ENCODE measurements around the gene TOM1L2. TPM values are rescaled to one million over a fixed set of nuclear protein-coding genes. Genes with fewer than 3 reads are reported as not detected.
A peak's percentile ranks its signal among the peaks of the same experiment; 100 is the strongest.

Gene TOM1L2
- total and polyA plus RNA-seq, 2 experiments from 2014 or later, result 25.5 to 31.0 TPM

GRCh38 chr17:17993852-17994251, 21.7 kb upstream of the TOM1L2 start:
- Histone ChIP-seq H2AFZ (no peak overlapping the region), H3K36me3 (ENCODE audit: low read depth) (no peaks in the 10 kb centered on the region), H3K27me3 (replicated peaks; ENCODE audit: insufficient read depth) (no peaks in the 10 kb centered on the region), H3K9me2 (ENCODE audit: insufficient read depth) (no peaks in the 10 kb centered on the region), H3K4me1 (ENCODE audit: insufficient read depth) (peaks cover 18% of the 10 kb centered on the region), H3K79me2 (ENCODE audit: insufficient read depth) (no peaks in the 10 kb centered on the region), H4K20me1 (ENCODE audit: insufficient read depth) (no peaks in the 10 kb centered on the region), H3K9me3 (ENCODE audit: low read depth) (no peaks in the 10 kb centered on the region), H3K27ac (no peak overlapping the region), H3K4me2 (ENCODE audit: unreplicated experiment) (no peak overlapping the region), H3K9ac (no peak overlapping the region), H3F3A (ENCODE audit: insufficient read depth) (peaks cover 10% of the 10 kb centered on the region; the same call in 1 of the 2 replicates), H3K4me3 (no peak overlapping the region)
- WGBS, 2 experiments (ENCODE audit: low coverage in 1 of 2, low lambda C conversion rate in 2 of 2, missing lambda C conversion rate in 2 of 2), result 93 to 94% methylated on average over 12 of the region's 12 CpGs
- in situ Hi-C loops (cut with MboI), result no loop called here
- TF ChIP-seq EZH2phosphoT487 (IDR thresholded peaks at IDR 0.05; ENCODE audit: insufficient read depth, low read depth), result no peak
- no peak for TF ChIP-seq EZH2 (IDR thresholded peaks at IDR 0.05; ENCODE audit: insufficient read depth, poor library complexity, severe bottlenecking)
- no peak for DNase-seq

GRCh38 chr17:17993366-17993765, 21.2 kb upstream of the TOM1L2 start:
- no peaks in the 10 kb centered on the region for H3K36me3 ChIP-seq (ENCODE audit: low read depth)

DNA sequence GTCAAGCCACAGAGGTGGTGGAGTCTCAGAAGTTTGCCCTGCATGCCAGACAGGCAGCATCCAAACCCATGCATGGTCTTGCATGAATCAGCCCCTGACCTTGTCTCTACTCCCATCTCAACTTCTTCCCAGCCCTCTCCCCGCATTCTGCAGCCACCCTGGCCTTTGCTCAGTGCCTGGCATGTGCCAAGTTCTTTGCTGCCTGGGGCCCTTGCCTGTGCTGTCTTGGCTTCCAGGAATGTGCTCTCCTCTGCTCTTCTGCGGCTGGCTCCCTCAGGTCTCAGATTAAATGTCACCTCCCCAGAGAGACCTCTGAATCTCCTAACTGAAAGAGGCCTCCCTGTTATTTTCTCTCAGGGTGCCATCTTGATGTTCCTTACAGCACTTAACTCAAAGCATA, 18.1 kb upstream of the TOM1L2 start:
- H3K36me3 ChIP-seq (ENCODE audit: low read depth), result no peaks in the 10 kb centered on the region
- H3K27me3 ChIP-seq (replicated peaks; ENCODE audit: insufficient read depth), result no peaks in the 10 kb centered on the region
- H2AFZ ChIP-seq, result no peak overlapping the region
- WGBS, 2 experiments (ENCODE audit: low coverage in 1 of 2, low lambda C conversion rate in 2 of 2, missing lambda C conversion rate in 2 of 2), result 85 to 88% methylated on average over 2 of the region's 2 CpGs
- H3K79me2 ChIP-seq (ENCODE audit: insufficient read depth), result no peaks in the 10 kb centered on the region
- H3K4me1 ChIP-seq (ENCODE audit: insufficient read depth), result peaks cover 18% of the 10 kb centered on the region
- H3K9ac ChIP-seq, result peak overlapping the region; percentile 51
- TF ChIP-seq EZH2phosphoT487 (IDR thresholded peaks at IDR 0.05; ENCODE audit: insufficient read depth, low read depth), result no peak
- TF ChIP-seq EZH2 (IDR thresholded peaks at IDR 0.05; ENCODE audit: insufficient read depth, poor library complexity, severe bottlenecking), result no peak
- H3K9me2 ChIP-seq (ENCODE audit: insufficient read depth), result no peaks in the 10 kb centered on the region
- H3K27ac ChIP-seq, result peak overlapping the region; percentile 86
- in situ Hi-C loops (cut with MboI), result no loop called here
- peaks cover 10% of the 10 kb centered on the region; the same call in 1 of the 2 replicates for H3F3A ChIP-seq (ENCODE audit: insufficient read depth)
- H3K4me2 ChIP-seq (ENCODE audit: unreplicated experiment), result no peak overlapping the region
- H3K4me3 ChIP-seq, result no peak overlapping the region
- no peaks in the 10 kb centered on the region for H3K9me3 ChIP-seq (ENCODE audit: low read depth)
- peak; percentile 33 for DNase-seq
- H4K20me1 ChIP-seq (ENCODE audit: insufficient read depth), result no peaks in the 10 kb centered on the region

More at GRCh38 chr17:17993366-17993765, 21.2 kb upstream of the TOM1L2 start:
- H3K9me2 ChIP-seq (ENCODE audit: insufficient read depth), result no peaks in the 10 kb centered on the region
- no peak overlapping the region for H3K4me2 ChIP-seq (ENCODE audit: unreplicated experiment)
- no peaks in the 10 kb centered on the region for H3K9me3 ChIP-seq (ENCODE audit: low read depth)
- no peaks in the 10 kb centered on the region for H4K20me1 ChIP-seq (ENCODE audit: insufficient read depth)
- peak; percentile 52 for DNase-seq
- in situ Hi-C loops (cut with MboI), result no loop called here
- H3K4me1 ChIP-seq (ENCODE audit: insufficient read depth), result peaks cover 18% of the 10 kb centered on the region
- no peaks in the 10 kb centered on the region for H3K79me2 ChIP-seq (ENCODE audit: insufficient read depth)
- 0 out of 2 replicates have a peak overlapping the region, but pooled peaks have one; percentile 6 for H3K9ac ChIP-seq
- no peak overlapping the region for H2AFZ ChIP-seq
- H3K4me3 ChIP-seq, result no peak overlapping the region
- no peaks in the 10 kb centered on the region for H3K27me3 ChIP-seq (replicated peaks; ENCODE audit: insufficient read depth)
- TF ChIP-seq EZH2phosphoT487 (IDR thresholded peaks at IDR 0.05; ENCODE audit: insufficient read depth, low read depth) (no peak), EZH2 (IDR thresholded peaks at IDR 0.05; ENCODE audit: insufficient read depth, poor library complexity, severe bottlenecking) (no peak)
- H3F3A ChIP-seq (ENCODE audit: insufficient read depth), result peaks cover 10% of the 10 kb centered on the region; the same call in 1 of the 2 replicates
- H3K27ac ChIP-seq, result no peak overlapping the region
- 98 to 100% methylated on average over 2 of the region's 2 CpGs for WGBS, 2 experiments (ENCODE audit: low coverage in 1 of 2, low lambda C conversion rate in 2 of 2, missing lambda C conversion rate in 2 of 2)

GRCh38 chr17:17989618-17990017, 17.4 kb upstream of the TOM1L2 start:
- Histone ChIP-seq H4K20me1 (ENCODE audit: insufficient read depth) (no peaks in the 10 kb centered on the region), H3K27ac (no peak overlapping the region), H3K9me2 (ENCODE audit: insufficient read depth) (no peaks in the 10 kb centered on the region), H3K4me2 (ENCODE audit: unreplicated experiment) (no peak overlapping the region), H2AFZ (no peak overlapping the region), H3K9me3 (ENCODE audit: low read depth) (no peaks in the 10 kb centered on the region), H3K9ac (no peak overlapping the region), H3K27me3 (replicated peaks; ENCODE audit: insufficient read depth) (no peaks in the 10 kb centered on the region), H3K79me2 (ENCODE audit: insufficient read depth) (no peaks in the 10 kb centered on the region), H3K36me3 (ENCODE audit: low read depth) (no peaks in the 10 kb centered on the region), H3F3A (ENCODE audit: insufficient read depth) (peaks cover 10% of the 10 kb centered on the region; the same call in 1 of the 2 replicates), H3K4me1 (ENCODE audit: insufficient read depth) (peaks cover 18% of the 10 kb centered on the region), H3K4me3 (no peak overlapping the region)
- DNase-seq, result no peak
- in situ Hi-C loops (cut with MboI), result no loop called here
- 94 to 97% methylated on average over 10 of the region's 10 CpGs for WGBS, 2 experiments (ENCODE audit: low coverage in 1 of 2, low lambda C conversion rate in 2 of 2, missing lambda C conversion rate in 2 of 2)
- TF ChIP-seq EZH2 (IDR thresholded peaks at IDR 0.05; ENCODE audit: insufficient read depth, poor library complexity, severe bottlenecking), result no peak

DNA sequence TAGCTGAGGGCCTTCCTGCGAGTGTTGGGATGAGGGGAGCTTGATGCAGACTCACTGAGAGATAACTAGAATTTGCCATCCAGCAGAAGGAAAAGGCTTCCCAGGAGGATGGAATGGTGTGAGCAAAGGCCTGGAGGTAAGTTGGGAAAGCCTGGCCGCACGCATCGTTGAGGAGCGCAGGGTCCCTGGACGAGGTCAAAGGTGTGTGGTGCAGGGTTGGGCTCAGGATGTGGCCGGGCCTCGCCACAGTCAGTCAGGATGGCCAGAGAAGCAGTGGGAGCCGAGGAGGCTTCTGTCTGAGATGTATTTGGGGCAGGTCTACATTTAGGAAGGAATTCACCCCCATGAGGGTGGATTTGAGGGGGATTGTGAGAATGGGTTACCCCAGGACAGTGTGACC, 16.9 kb upstream of the TOM1L2 start:
- no peaks in the 10 kb centered on the region for H3K79me2 ChIP-seq (ENCODE audit: insufficient read depth)
- no peaks in the 10 kb centered on the region for H3K9me3 ChIP-seq (ENCODE audit: low read depth)
- no peaks in the 10 kb centered on the region for H3K27me3 ChIP-seq (replicated peaks; ENCODE audit: insufficient read depth)
- H3K4me2 ChIP-seq (ENCODE audit: unreplicated experiment), result no peak overlapping the region
- H3K4me3 ChIP-seq, result no peak overlapping the region
- H3K9ac ChIP-seq, result no peak overlapping the region
- no peaks in the 10 kb centered on the region for H3K36me3 ChIP-seq (ENCODE audit: low read depth)
- H3F3A ChIP-seq (ENCODE audit: insufficient read depth), result peaks cover 10% of the 10 kb centered on the region; the same call in 1 of the 2 replicates
- DNase-seq, result no peak
- TF ChIP-seq EZH2phosphoT487 (IDR thresholded peaks at IDR 0.05; ENCODE audit: insufficient read depth, low read depth), result no peak
- TF ChIP-seq EZH2 (IDR thresholded peaks at IDR 0.05; ENCODE audit: insufficient read depth, poor library complexity, severe bottlenecking), result no peak
- H3K27ac ChIP-seq, result no peak overlapping the region
- H2AFZ ChIP-seq, result no peak overlapping the region
- in situ Hi-C loops (cut with MboI), result no loop called here
- no peaks in the 10 kb centered on the region for H3K9me2 ChIP-seq (ENCODE audit: insufficient read depth)
- 90 to 100% methylated on average over 9 of the region's 9 CpGs for WGBS, 2 experiments (ENCODE audit: low coverage in 1 of 2, low lambda C conversion rate in 2 of 2, missing lambda C conversion rate in 2 of 2)
- peaks cover 18% of the 10 kb centered on the region for H3K4me1 ChIP-seq (ENCODE audit: insufficient read depth)
- no peaks in the 10 kb centered on the region for H4K20me1 ChIP-seq (ENCODE audit: insufficient read depth)
